Ramos (cell line): ENCODE results near the gene SNRNP35.
"Not testable (repeated sequence)": the region's sequence is repeated elsewhere in the genome, so short reads cannot be mapped to it uniquely, and the experiment has no call there.

Source experiments
- in situ Hi-C: fragments of 300-500 bp; cut with MboI; formaldehyde crosslinking; loops from one replicate; pipeline ENCODE4 v1.14.3; 2022; ENCODE audit warnings: low sequenced_read_pairs; ENCODE audit not compliant: unreplicated experiment

SNRNP35 gene

DNA sequence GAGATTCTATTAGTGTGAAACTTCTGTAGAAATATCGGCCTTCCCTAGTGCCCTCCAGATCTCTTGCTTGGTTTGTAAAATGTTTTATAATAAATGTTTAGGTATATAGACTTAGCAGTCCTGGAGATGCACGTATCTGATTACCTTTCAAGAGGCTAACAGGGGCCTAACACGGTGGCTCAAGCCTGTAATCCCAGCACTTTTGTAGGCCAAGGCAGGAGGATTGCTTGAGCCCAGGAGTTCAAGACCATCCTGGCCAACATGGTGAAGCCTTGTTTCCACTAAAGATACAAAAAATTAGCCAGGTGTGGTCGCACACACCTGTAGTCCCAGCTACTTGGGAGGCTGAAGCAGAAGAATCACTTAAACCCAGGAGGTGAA is 11.6 kb upstream of the SNRNP35 start:
- in situ Hi-C loops: no loop called here

DNA sequence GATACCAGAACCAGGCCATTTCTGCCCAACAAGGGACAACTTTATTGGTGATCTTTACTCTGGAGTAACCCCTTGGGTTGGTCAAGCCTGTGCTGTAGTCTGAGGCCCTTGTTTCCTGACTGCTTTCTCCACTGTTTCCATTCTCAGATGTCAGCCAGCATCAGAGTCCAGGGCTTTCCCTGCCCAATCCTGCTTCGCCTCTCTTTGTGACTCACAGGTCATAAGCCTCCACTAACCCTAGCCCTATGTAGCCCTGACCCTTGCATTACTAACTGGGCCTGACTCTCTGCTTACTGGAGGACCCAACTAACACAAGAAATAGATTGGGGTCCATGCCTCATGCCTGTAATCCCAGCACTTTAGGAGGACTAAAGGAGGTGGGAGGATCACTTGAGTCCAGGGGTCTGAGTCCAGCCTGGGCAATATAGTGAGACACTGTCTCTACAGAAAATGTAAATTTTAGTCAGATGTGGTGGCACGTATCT is 8.6 kb upstream of the SNRNP35 start:
- in situ Hi-C loops: no loop called here

DNA sequence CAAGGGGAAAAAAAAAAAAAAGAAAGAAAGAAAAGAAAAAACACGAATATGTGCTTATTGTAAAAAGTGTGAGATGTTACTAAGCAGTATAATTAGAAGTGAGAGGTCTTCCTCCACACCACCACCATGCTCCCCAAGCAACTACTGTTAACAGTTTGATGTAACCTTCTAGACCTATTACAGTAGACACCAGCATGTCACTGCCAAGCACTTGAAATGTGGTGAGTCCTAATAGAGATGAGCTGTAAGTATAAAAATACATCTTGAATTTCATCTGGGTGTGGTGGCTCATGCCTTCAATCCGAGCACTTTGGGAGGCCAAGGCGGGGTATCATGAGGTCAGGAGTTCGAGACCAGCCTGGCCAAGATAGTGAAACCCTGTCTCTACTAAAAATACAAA is 8.1 kb upstream of the SNRNP35 start:
- in situ Hi-C loops: no loop called here

DNA sequence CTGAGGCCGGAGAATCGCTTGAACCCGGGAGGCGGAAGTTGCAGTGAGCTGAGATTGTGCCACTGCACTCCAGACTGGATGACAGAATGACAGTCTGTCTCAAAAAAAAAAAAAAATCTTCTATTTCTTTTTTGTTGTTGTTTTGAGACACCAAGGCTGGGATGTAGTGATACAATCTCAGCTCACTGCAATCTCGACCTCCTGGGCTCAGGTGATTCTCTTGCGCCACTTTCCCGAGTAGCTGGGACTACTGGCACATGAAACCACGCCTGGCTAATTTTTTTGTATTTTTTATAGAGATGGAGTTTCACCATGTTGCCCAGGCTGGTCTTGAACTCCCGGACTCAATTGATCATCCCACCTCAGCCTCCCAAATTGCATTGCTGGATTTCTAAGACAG is 7.3 kb upstream of the SNRNP35 start:
- in situ Hi-C loops: no loop called here

- in situ Hi-C loops: not testable (repeated sequence)
Measured at GRCh38 chr12:123452276-123452550, 5.7 kb upstream of the SNRNP35 start.

DNA sequence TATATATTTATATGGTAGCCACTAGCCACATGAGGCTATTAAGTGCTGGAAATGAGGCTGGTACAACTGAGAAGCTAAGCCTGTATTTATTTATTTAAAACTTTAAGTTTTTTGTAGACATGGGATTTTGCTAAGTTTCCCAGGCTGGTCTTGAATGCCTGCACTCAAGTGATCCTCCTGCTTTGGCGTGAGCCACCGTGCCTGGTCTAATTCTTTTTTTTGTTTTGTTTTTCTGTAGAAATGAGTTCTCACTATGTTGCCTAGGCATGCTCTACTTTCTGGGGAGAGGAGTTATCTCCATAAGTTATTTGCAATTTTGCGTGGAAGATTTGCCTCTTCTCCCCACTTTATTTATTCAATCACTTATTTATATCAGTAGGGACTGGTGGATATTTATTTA is 4.8 kb upstream of the SNRNP35 start:
- in situ Hi-C loops: no loop called here

DNA sequence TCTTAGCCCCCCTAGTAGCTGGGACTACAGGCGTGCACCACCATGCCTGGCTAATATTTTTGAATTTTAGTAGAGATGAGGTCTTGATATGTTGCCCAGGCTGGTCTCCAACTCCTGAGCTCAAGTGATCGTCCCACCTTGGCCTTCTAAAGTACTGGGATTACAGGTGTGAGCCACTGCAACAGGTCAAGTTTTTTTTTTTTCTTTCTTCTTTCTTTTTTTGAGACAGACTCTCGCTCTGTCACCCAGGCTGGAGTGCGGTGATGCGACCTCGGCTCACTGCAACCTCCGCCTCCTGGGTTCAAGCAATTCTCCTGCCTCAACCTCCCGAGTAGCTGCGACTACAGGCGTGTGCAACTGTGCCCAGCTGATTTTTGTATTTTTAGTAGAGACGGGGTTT is 5.2 kb downstream of the SNRNP35 start:
- in situ Hi-C loops: not testable (repeated sequence)

DNA sequence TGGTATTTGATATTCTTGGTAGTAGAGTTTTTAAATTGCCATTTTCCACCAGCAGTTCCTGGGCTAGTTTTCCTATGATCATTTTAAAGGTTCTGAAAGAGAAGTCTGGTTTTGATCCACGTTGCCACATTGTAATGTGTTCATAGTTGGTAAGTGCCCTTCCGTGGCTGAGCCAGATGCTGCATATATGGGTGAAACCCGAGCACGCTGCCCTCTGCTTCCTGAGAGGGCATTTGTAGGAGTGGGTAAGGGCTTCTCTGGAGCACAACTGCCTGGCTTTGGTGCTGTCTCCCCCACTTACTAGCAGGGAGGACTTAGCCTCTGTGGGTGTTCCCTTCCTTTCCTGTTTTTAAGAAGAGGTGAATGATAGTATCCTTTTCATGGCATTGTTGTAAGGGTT is 7.1 kb downstream of the SNRNP35 start:
- in situ Hi-C loops: no loop called here

- in situ Hi-C loops: no loop called here
Measured at GRCh38 chr12:123468786-123469185, 10.8 kb downstream of the SNRNP35 start.

- in situ Hi-C loops: no loop called here
Measured at GRCh38 chr12:123469978-123470377, 12.0 kb downstream of the SNRNP35 start.

DNA sequence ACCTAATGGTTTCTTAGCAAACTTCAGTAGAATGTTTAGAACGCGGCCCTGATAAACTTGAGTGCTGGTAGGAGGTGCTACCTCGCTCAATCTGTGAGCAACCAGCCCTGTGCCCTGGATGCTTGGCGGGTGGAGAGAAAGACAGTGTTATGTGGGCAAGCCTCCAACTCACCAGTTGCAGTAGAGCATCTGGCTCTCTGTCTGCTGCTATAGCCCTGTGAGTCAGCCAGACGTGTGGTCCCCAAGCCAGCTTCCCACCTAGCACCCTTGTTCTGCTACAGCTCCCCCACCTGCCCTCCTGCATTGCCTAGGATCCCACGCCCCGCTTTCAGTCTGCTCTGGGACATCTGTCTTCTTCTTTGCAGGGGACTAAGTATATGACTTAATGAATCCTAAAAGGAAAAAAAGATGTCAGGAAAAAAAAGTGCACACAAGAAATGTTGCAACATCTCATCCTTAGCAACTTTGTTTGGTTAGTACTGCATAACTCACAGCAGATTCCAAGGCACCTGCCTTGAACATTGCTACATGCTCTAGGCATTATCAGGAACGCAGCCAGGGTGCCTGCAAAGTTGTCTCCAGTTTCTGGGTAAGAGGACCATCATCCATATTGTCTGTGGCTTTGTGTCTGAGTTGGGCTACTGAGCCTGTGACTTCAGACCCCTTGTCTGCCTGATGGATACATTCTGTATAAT is 13.6 kb downstream of the SNRNP35 start:
- in situ Hi-C loops: no loop called here

DNA sequence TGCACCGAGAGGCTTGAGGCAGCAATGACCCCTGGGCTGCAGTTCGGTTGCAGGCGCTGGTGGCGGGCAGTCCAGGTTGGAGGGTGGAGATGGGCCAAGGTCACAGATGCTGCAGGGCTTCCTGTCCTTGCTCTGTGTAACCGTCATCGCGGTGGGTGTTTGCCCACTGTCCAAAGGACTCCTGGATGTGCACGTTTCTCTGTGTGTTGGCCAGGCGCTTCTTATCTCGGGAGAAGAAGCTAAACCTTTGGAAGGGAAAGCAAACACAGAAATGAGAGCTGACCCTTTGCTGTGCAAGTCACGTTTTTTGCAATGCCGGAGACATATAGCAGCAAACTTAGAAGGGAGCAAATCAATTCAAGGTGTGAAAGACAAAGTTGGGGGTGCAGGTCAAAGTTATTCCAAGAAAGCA is 14.5 kb downstream of the SNRNP35 start:
- in situ Hi-C loops: no loop called here

DNA sequence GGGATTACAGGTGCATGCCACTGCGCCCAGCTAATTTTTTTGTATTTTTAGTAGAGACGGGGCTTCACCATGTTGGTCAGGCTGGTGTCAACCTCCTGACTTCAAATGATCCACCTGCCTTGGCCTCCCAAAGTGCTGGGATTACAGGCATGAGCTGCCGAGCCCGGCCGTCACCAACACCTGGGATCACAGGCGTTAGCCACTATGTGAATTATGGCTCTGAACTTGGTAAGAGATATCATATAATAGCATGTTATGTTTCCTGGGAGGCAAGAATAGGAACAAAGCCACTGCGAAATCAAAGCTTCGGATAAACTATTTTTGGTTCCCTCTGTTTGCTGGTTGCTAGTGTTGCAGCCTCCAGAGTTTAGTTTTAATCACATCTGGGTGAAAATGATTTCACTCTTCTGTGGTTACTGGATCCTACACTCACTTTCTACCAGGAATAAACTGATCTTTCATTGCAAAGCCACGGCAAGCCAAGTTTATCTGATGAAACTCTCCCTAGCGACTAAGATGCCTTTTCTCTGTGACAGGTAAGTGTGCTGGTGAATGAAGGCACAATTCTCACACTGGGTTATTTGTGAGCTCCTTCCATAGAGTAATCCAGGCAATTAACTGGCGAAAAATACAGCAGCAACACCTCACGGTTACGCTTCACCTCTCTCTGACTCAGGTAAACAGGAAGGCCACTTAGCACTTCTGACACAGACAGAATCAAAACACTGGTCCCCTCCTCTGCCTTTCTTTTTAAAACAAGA is 16.7 kb downstream of the SNRNP35 start:
- in situ Hi-C loops: no loop called here

DNA sequence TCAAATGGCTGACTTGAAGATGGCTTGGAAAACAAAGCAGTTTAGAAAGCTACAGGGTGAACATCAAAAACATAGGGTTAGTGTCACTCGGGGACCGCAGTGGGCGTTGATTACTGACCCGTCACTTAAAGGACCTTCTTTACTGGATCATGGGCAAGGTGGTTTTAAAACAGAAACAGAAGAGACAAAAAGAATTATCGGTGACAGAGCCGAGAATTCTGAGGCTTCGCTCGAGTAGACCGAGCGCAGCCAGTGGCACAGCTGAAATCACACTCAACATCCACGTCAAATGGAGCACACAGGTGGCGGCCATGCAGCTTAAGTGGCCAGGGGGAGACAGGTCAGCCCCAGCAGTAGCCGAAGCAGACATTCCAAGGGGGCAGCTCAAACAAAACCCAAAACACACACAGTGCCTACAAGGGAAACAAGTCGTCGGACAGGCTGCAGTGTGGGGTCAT is 17.3 kb downstream of the SNRNP35 start:
- in situ Hi-C loops: no loop called here

DNA sequence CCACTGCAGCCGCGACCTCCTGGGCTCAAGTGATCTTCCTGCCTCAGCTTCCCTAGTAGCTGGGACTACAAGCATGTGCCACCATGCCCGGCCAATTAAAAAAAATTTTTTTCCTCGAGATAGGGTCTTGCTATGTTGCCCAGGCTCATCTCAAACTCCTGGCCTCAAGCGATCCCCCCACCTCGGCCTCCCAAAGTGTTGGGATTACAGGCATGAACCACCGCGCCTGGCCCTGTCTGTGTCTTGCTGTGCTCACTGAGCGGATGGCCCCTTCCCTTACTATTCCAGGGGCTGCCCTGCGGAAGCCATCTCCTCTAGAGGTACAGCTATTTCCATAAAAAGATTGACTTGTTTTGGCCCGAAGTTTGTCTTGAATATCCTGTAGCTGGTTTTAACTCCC is 20.1 kb downstream of the SNRNP35 start:
- in situ Hi-C loops: no loop called here

GRCh38 chr12:123478762-123479161 is 20.8 kb downstream of the SNRNP35 start:
- in situ Hi-C loops: no loop called here

DNA sequence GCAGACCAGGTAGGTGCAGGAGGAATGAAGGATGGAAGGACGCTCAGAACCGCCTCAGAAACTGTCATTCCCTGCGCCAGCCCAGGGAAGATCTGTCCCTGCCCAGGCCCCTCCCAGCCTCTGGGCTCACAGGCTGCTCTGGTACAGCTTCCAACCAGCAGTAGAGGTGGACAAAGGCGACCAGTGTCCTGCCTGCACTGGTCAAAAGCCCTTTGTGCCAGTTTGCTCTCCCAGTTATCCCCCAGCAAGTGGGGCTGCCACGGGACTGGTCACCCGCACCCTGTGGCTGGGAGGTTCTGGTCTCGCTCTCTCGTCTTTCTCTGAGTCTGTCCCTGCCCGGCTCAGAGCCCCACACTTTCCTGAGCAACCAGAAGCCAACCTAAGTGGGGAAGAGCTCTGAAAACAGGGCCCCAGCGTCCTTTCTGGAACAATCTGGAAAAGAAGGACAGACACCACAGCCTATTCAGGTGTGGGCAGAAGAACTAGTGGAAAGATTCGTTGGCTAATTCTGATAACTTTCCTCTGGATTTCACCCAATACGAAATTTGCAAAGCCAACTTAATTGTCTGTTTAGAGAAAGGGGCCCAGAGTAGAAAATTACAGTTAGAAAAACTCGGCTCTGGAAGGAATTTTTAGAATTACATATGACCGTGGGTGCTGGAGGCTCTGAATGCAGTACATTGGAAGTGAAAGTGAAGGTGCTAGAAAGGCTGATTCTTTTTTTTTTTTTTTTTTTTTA is 21.7 kb downstream of the SNRNP35 start:
- in situ Hi-C loops: no loop called here

GRCh38 chr12:123481251-123481650 is 23.3 kb downstream of the SNRNP35 start:
- in situ Hi-C loops: not testable (repeated sequence)

- in situ Hi-C loops: no loop called here
Measured at GRCh38 chr12:123482876-123483275, 24.9 kb downstream of the SNRNP35 start.

DNA sequence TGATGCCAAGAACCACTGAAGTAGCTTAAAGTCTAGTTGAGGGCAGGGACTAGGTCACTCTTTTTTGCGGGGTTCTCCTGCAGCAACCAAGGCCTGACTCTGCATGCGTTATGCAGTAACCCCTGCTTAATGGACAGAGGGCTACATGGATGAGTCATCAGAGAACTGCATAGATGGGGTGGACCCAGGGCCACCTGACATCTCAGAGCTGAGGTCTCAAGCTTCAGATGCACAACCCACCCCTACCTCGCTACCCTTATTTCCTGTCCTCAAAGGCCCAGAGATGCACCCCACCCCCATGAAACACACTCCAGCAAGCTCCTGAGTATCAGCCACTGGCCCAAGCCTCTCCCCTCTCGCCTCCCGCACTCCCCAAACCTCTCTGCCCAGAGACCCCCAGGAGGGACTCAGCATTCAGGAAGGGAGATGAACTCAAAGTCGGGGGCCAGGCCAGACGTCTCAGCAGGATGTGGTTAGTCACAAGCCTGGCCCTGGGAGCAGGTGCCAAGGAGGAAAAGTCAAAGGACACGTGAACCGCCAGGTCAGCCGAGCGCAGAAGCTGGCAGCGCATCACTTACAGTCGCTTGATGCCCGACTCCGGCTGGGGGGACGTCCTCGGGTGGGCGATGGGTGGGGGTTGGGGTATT is 25.8 kb downstream of the SNRNP35 start:
- in situ Hi-C loops: no loop called here

DNA sequence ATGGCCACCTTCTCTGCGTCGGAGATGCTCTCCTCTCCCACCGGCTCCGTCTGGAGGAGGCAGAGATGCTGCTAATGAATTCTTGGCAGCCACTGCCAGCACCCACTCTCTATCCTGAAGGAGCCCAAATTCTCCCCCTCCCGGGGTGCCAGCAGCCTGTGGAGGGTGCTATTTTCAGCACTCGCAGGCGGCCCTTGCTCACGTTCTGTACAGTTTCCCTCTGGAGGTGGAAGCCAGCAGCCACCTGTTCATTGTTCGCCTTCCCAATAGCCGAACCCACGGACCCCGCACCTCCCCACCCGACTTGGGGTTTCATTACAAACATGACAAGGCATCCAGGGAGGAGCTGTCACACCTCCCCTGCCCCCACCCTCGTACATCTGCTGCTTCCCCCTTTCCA is 27.8 kb downstream of the SNRNP35 start:
- in situ Hi-C loops: no loop called here
